ENCODE results near the gene CA11. TPM values are rescaled to one million over a fixed set of nuclear protein-coding genes. Genes with fewer than 3 reads are reported as not detected.
"Not testable (repeated sequence)": the region's sequence is repeated elsewhere in the genome, so short reads cannot be mapped to it uniquely, and the experiment has no call there.

Gene CA11
- total and polyA plus RNA-seq, 2 donors (not counting 1 experiment from before 2014, with no cell fraction given) = 1.7 to 4.1 TPM

DNA sequence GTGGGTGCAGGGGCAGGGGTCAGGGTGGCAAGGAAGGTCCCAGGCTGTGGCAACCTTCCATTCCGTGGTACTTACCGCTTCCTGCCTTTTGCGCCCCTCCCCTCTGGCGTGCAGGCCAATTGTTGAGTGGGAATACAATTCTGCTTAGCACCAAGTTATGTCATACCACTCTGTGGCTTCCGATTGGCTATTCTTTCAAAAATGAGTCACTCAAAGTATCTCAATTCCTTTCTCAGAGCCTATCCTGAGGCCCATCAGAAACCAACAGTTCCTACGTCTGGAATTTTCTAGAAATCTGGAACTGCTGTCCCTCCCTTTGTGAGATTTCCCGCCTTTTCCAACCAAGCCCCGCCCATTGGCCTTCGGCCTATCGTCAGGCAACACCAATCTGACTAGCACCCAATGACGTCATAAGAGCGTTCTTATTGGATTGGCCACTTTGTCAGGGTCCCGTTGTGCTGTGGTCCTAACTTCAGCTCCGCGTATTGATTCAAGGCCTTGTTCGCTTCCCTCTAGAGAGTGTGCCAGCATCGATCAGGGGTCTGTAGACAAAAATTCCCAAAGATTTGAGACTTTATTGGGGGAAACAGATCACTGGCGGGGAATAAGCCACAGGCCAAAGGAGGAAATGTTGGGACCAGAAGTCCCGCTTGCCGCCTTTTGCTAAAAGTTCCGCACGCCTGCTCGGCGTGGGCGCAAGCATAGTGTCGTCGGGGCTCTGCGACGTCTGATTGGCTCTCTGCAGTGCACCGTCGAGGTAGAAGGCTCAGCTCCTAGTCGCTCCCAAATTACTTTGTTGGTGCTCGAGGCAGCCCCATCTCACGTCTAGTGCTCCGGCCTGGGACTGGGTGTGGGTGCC is 15.1 kb upstream of the CA11 start:
- H3K4me2 ChIP-seq (ENCODE audit: extremely low read depth, insufficient read depth, low read length) = peak overlapping the region; percentile 23
- H3K27ac ChIP-seq (ENCODE audit: insufficient read depth, low read length) = peak overlapping the region; percentile 9
- H3K4me3 ChIP-seq (replicated peaks in 1 of 4; ENCODE audit: control extremely low read depth in 1 of 4, insufficient read depth in 1 of 4, low read depth in 3 of 4, low read length in 4 of 4) = no peak overlapping the region
- peak; percentile 85 to 90 for DNase-seq (ENCODE audit: low read depth in 2 of 2)
- H3K79me2 ChIP-seq (ENCODE audit: control insufficient read depth, insufficient read depth, low read length) = no peaks in the 10 kb centered on the region
- H3K9me3 ChIP-seq (ENCODE audit: control insufficient read depth, insufficient read depth, low read depth, low read length) = no peaks in the 10 kb centered on the region
- TF ChIP-seq, protein P1, sequence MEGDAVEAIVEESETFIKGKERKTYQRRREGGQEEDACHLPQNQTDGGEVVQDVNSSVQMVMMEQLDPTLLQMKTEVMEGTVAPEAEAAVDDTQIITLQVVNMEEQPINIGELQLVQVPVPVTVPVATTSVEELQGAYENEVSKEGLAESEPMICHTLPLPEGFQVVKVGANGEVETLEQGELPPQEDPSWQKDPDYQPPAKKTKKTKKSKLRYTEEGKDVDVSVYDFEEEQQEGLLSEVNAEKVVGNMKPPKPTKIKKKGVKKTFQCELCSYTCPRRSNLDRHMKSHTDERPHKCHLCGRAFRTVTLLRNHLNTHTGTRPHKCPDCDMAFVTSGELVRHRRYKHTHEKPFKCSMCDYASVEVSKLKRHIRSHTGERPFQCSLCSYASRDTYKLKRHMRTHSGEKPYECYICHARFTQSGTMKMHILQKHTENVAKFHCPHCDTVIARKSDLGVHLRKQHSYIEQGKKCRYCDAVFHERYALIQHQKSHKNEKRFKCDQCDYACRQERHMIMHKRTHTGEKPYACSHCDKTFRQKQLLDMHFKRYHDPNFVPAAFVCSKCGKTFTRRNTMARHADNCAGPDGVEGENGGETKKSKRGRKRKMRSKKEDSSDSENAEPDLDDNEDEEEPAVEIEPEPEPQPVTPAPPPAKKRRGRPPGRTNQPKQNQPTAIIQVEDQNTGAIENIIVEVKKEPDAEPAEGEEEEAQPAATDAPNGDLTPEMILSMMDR (conservative IDR thresholded peaks at IDR 0.05 in 1 of 2, IDR thresholded peaks at IDR 0.05 in 1 of 2; ENCODE audit: low read depth in 1 of 2, low read length in 2 of 2) = no peak
- no peak for TF ChIP-seq EZH2 (IDR thresholded peaks at IDR 0.05; ENCODE audit: low read length, missing control alignments)
- H3K27me3 ChIP-seq (ENCODE audit: control insufficient read depth, insufficient read depth, low read length) = no peaks in the 10 kb centered on the region
- H3K36me3 ChIP-seq (ENCODE audit: control insufficient read depth, insufficient read depth, low read length) = no peaks in the 10 kb centered on the region
- H2AFZ ChIP-seq (ENCODE audit: low read length) = no peak overlapping the region
- H4K20me1 ChIP-seq (ENCODE audit: control insufficient read depth, extremely low read depth, insufficient read depth, low read length) = no peaks in the 10 kb centered on the region
- H3K4me1 ChIP-seq (ENCODE audit: control insufficient read depth, extremely low read depth, insufficient read depth, low read length) = peaks cover 4% of the 10 kb centered on the region
- H3K9ac ChIP-seq (ENCODE audit: insufficient read depth, low read length) = no peak overlapping the region

DNA sequence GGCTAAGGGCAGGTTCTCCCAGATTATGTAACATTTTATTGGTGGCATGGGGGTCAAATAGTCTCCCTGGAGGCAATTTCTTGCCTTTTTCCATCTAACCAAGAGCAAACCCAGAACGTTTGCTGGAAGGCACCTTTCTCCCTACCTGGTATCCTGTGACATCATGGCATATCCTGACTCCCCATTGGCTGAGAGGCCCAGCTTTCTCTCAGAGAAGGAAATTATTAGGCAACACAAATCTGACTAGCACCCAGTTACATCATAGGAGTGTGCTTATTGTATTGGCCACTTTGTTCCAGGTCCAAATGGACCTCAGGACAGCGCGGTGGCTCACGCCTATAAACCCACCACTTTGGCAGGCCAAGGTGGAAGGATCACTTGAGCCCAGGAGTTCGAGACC is 13.8 kb upstream of the CA11 start:
- Histone ChIP-seq H3K27ac (ENCODE audit: insufficient read depth, low read length) (no peak overlapping the region), H3K9ac (ENCODE audit: insufficient read depth, low read length) (no peak overlapping the region)
- DNase-seq (ENCODE audit: low read depth in 2 of 2) = no peak

DNA sequence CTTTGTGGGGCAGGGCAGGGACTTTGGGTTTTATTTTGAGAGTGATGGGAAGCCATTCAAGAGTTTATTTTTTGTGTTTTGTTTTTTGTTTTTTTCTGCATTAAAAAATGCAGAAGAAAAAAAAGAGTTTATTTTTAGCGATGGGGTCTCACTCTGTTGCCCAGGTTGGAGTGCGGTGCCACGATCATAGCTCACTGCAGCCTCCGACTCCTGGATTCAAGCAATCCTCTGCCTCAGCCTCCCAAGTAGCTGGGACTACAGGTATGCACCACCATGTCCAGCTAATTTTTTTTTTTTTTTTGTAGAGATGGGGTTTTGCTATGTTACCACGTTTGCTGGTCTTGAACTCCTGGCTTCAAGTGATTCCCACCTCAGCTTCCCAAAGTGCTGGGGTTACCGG is 12.5 kb upstream of the CA11 start:
- no peak overlapping the region for H3K9ac ChIP-seq (ENCODE audit: insufficient read depth, low read length)
- H3K4me3 ChIP-seq (replicated peaks in 1 of 4; ENCODE audit: control extremely low read depth in 1 of 4, insufficient read depth in 1 of 4, low read depth in 3 of 4, low read length in 4 of 4) = no peak overlapping the region
- H2AFZ ChIP-seq (ENCODE audit: low read length) = no peak overlapping the region
- TF ChIP-seq, protein P1 (conservative IDR thresholded peaks at IDR 0.05 in 1 of 2, IDR thresholded peaks at IDR 0.05 in 1 of 2; ENCODE audit: low read depth in 1 of 2, low read length in 2 of 2) = no peak
- TF ChIP-seq EZH2 (IDR thresholded peaks at IDR 0.05; ENCODE audit: low read length, missing control alignments) = no peak
- H3K9me3 ChIP-seq (ENCODE audit: control insufficient read depth, insufficient read depth, low read depth, low read length) = no peaks in the 10 kb centered on the region
- peaks cover 9% of the 10 kb centered on the region for H3K4me1 ChIP-seq (ENCODE audit: control insufficient read depth, extremely low read depth, insufficient read depth, low read length)
- DNase-seq (ENCODE audit: low read depth in 2 of 2) = no peak
- no peaks in the 10 kb centered on the region for H3K27me3 ChIP-seq (ENCODE audit: control insufficient read depth, insufficient read depth, low read length)
- no peaks in the 10 kb centered on the region for H4K20me1 ChIP-seq (ENCODE audit: control insufficient read depth, extremely low read depth, insufficient read depth, low read length)
- no peak overlapping the region for H3K27ac ChIP-seq (ENCODE audit: insufficient read depth, low read length)
- H3K79me2 ChIP-seq (ENCODE audit: control insufficient read depth, insufficient read depth, low read length) = no peaks in the 10 kb centered on the region
- no peaks in the 10 kb centered on the region for H3K36me3 ChIP-seq (ENCODE audit: control insufficient read depth, insufficient read depth, low read length)
- H3K4me2 ChIP-seq (ENCODE audit: extremely low read depth, insufficient read depth, low read length) = no peak overlapping the region

More for the DNA sequence above, 13.8 kb upstream of the CA11 start:
- Histone ChIP-seq H3K4me2 (ENCODE audit: extremely low read depth, insufficient read depth, low read length) (no peak overlapping the region), H3K27me3 (ENCODE audit: control insufficient read depth, insufficient read depth, low read length) (no peaks in the 10 kb centered on the region), H3K4me3 (replicated peaks in 1 of 4; ENCODE audit: control extremely low read depth in 1 of 4, insufficient read depth in 1 of 4, low read depth in 3 of 4, low read length in 4 of 4) (no peak overlapping the region), H4K20me1 (ENCODE audit: control insufficient read depth, extremely low read depth, insufficient read depth, low read length) (no peaks in the 10 kb centered on the region), H3K4me1 (ENCODE audit: control insufficient read depth, extremely low read depth, insufficient read depth, low read length) (peaks cover 6% of the 10 kb centered on the region), H3K36me3 (ENCODE audit: control insufficient read depth, insufficient read depth, low read length) (no peaks in the 10 kb centered on the region), H3K79me2 (ENCODE audit: control insufficient read depth, insufficient read depth, low read length) (no peaks in the 10 kb centered on the region), H2AFZ (ENCODE audit: low read length) (no peak overlapping the region), H3K9me3 (ENCODE audit: control insufficient read depth, insufficient read depth, low read depth, low read length) (no peaks in the 10 kb centered on the region)
- no peak for TF ChIP-seq EZH2 (IDR thresholded peaks at IDR 0.05; ENCODE audit: low read length, missing control alignments)

DNA sequence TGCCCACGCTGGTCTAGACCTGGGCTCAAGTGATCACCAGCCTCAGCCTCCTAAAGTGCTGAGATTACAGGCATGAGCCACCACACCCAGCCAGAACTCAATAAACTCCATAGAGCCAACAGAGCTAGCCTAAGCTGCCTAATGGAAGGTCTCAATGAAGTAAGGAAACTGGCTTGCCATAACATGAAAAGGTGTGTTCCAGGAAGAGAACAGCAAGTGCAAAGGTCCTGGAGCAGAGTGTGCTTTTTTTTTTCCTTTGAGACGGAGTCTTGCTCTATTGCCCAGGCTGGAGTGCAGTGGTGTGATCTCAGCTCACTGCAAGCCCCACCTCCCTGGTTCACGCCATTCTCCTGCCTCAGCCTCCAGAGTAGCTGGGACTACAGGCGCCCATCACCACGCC is 11.8 kb upstream of the CA11 start:
- H4K20me1 ChIP-seq (ENCODE audit: control insufficient read depth, extremely low read depth, insufficient read depth, low read length); H3K79me2 ChIP-seq (ENCODE audit: control insufficient read depth, insufficient read depth, low read length); H3K4me3 ChIP-seq (replicated peaks in 1 of 4; ENCODE audit: control extremely low read depth in 1 of 4, insufficient read depth in 1 of 4, low read depth in 3 of 4, low read length in 4 of 4); H3K27ac ChIP-seq (ENCODE audit: insufficient read depth, low read length); H3K36me3 ChIP-seq (ENCODE audit: control insufficient read depth, insufficient read depth, low read length); H3K9ac ChIP-seq (ENCODE audit: insufficient read depth, low read length); H3K27me3 ChIP-seq (ENCODE audit: control insufficient read depth, insufficient read depth, low read length); H3K4me2 ChIP-seq (ENCODE audit: extremely low read depth, insufficient read depth, low read length); H3K9me3 ChIP-seq (ENCODE audit: control insufficient read depth, insufficient read depth, low read depth, low read length); H3K4me1 ChIP-seq (ENCODE audit: control insufficient read depth, extremely low read depth, insufficient read depth, low read length); DNase-seq (ENCODE audit: low read depth in 2 of 2); H2AFZ ChIP-seq (ENCODE audit: low read length): not testable (repeated sequence)
